TTC549 (cell line): ENCODE data around the gene FOXR1.
"Not testable (repeated sequence)": the region's sequence is repeated elsewhere in the genome, so short reads cannot be mapped to it uniquely, and the experiment has no call there.

Source experiments
- FAIRE-seq: peaks from 2 replicates; lab custom pipeline; 2012; peaks lifted over from hg19 to GRCh38; lab: Jason Lieb, UNC

FOXR1 gene

GRCh38 chr11:118998388-118998717, 26.8 kb downstream of the FOXR1 start:
- no peak for FAIRE-seq

- FAIRE-seq: no peak
Measured at GRCh38 chr11:118998822-118999221, 27.3 kb downstream of the FOXR1 start.

GRCh38 chr11:119000906-119001305, 29.3 kb downstream of the FOXR1 start:
- no peak for FAIRE-seq

GRCh38 chr11:119006656-119007055, 35.1 kb downstream of the FOXR1 start:
- FAIRE-seq: no peak

- FAIRE-seq: no peak
Measured at GRCh38 chr11:119011476-119012053, 40.0 kb downstream of the FOXR1 start.

- FAIRE-seq: no peak
Measured at GRCh38 chr11:119012629-119013170, 41.1 kb downstream of the FOXR1 start.

GRCh38 chr11:119014209-119014924, 42.8 kb downstream of the FOXR1 start:
- no peak for FAIRE-seq

GRCh38 chr11:119015054-119015611, 43.6 kb downstream of the FOXR1 start:
- FAIRE-seq: no peak

- FAIRE-seq: no peak
Measured at GRCh38 chr11:119016216-119017009, 44.9 kb downstream of the FOXR1 start.

- FAIRE-seq: not testable (repeated sequence)
Measured at GRCh38 chr11:119017377-119017776, 45.8 kb downstream of the FOXR1 start.

- FAIRE-seq: peak; percentile 52
Measured at GRCh38 chr11:119018074-119018938, 46.7 kb downstream of the FOXR1 start, which contains the start of the genes RPS25 and TRAPPC4. RPS25 (minus strand) TSS chr11:119018343; CDS start chr11:119018284, 59 bp downstream. TRAPPC4 (plus strand) TSS chr11:119018766; CDS start chr11:119018796, 30 bp downstream.

- no peak for FAIRE-seq
Measured at GRCh38 chr11:119019996-119020395, 48.4 kb downstream of the FOXR1 start.

- FAIRE-seq: no peak
Measured at GRCh38 chr11:119021631-119022030, 50.1 kb downstream of the FOXR1 start.

- no peak for FAIRE-seq
Measured at GRCh38 chr11:119023741-119024140, 52.2 kb downstream of the FOXR1 start.

GRCh38 chr11:119024430-119025098, 53.0 kb downstream of the FOXR1 start:
- no peak for FAIRE-seq

GRCh38 chr11:119025099-119025473, 53.5 kb downstream of the FOXR1 start:
- FAIRE-seq: no peak

GRCh38 chr11:119025541-119025940, 54.0 kb downstream of the FOXR1 start:
- FAIRE-seq: no peak

- no peak for FAIRE-seq
Measured at GRCh38 chr11:119025978-119026766, 54.6 kb downstream of the FOXR1 start.

- FAIRE-seq: no peak
Measured at GRCh38 chr11:119026970-119027369, 55.4 kb downstream of the FOXR1 start.
